Fibroblast of mammary gland (primary cell): ENCODE results near the gene PRKRA.

Experiments
- DNase-seq: peaks from one replicate; pipeline ENCODE4 v3.0.0-alpha.2; 2010; ENCODE audit warnings: low read depth
- H3K4me3 ChIP-seq: 2 replicates; pipeline ENCODE4 v1.5.1; 2011; ENCODE audit warnings: low read depth, mild to moderate bottlenecking, low read length, moderate library complexity; ENCODE audit not compliant: control insufficient read depth
- TF ChIP-seq, protein P1 (sequence below): conservative IDR thresholded peaks from 2 replicates; pipeline ENCODE4 v1.5.1; 2011; ENCODE audit warnings: low read depth, low read length, inconsistent platforms; ENCODE audit not compliant: control insufficient read depth, insufficient read depth

Gene PRKRA

DNA sequence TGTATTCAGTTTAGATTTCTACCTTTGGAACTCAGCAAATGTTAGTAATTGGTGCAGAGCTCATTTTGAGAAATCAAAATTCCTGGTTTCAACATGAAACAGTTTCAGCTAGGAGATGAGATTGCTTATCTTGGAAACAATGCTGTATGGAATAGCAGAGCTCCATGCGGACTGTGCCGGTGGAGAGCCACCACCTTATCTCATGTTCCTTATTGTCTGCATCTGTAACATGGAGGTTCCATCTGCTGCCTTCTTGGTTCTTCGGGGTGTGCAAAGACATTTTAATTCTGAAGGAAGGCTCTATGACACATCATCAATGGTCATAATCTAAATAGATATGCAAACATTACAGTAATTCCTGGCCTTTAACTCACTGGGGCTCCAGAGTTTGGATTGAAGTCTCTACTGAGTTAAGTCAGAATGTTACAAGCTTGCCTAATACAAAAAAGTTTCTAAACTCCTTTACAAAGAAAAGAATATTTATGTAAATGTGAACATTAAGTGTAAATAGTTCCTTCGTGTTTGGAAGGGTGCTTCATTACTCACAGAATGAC lies 65.3 kb downstream of the PRKRA start:
- no peak for DNase-seq
- TF ChIP-seq, protein P1, sequence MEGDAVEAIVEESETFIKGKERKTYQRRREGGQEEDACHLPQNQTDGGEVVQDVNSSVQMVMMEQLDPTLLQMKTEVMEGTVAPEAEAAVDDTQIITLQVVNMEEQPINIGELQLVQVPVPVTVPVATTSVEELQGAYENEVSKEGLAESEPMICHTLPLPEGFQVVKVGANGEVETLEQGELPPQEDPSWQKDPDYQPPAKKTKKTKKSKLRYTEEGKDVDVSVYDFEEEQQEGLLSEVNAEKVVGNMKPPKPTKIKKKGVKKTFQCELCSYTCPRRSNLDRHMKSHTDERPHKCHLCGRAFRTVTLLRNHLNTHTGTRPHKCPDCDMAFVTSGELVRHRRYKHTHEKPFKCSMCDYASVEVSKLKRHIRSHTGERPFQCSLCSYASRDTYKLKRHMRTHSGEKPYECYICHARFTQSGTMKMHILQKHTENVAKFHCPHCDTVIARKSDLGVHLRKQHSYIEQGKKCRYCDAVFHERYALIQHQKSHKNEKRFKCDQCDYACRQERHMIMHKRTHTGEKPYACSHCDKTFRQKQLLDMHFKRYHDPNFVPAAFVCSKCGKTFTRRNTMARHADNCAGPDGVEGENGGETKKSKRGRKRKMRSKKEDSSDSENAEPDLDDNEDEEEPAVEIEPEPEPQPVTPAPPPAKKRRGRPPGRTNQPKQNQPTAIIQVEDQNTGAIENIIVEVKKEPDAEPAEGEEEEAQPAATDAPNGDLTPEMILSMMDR, result no peak
- H3K4me3 ChIP-seq, result no peak overlapping the region

- no peak overlapping the region for H3K4me3 ChIP-seq
- DNase-seq, result no peak
Observed at GRCh38 chr2:178383718-178384117, 67.3 kb downstream of the PRKRA start.

More at GRCh38 chr2:178383718-178384117, 67.3 kb downstream of the PRKRA start:
- TF ChIP-seq, protein P1, result no peak
